NCI-H1436 treated with DMSO at 0.1 percent for 48 hours (cell line): ENCODE measurements around the gene ASAP3.

ENCODE experiments used
- DNase-seq: peaks from one replicate; lab custom pipeline; 2025; lab: John Stamatoyannopoulos, UW

The ASAP3 gene

DNA sequence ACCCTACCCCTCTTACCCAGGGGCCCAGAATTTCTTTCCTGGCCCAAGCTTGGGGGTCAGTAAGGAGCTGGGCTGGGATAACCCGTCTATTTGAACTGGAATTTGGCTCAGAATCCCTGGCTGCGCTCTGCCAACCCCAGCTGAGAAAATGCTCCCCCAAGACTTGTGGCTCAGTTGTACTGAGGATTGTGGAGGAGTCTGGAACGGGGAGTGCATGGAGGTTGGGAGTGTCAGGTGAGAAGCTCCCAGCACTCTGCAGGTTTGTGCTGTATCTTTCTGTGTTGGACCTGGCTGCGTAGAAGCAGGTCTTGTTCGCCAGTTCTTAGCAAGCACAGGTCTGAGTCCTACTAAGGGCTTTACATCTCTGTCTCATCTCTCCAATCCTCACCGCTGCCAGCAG, 61.0 kb downstream of the ASAP3 start:
- DNase-seq, result no peak

DNA sequence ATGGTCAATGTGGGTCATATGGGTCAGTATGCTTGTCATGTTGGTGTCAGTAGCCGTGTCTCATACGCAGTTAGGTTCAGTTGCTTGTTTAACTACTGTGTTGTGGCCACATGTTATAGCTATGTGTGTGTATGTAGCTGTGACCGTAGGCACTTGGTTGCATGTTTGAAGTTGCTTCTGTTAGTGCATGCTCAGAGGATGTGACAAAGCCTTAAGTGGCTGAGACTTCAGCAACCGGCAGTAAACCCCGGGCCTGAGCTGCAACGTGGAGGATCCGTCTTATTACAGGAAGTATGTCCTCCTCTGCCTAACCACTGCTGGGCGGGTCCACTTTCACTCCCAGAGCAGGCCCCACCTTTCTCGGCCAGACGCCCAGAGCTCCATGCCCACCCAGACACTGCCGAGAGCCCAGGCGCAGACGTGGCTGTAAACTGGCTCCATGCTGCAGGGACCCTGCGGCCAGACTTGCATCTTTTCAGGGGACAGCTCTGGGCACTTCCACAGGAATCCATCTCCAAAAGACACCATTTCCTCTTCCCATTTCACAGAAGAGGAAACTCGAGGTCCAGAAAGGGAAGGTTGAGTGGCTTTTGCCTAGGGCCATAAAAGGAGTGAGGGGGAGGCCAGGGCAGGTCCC, 61.6 kb downstream of the ASAP3 start:
- no peak for DNase-seq

DNA sequence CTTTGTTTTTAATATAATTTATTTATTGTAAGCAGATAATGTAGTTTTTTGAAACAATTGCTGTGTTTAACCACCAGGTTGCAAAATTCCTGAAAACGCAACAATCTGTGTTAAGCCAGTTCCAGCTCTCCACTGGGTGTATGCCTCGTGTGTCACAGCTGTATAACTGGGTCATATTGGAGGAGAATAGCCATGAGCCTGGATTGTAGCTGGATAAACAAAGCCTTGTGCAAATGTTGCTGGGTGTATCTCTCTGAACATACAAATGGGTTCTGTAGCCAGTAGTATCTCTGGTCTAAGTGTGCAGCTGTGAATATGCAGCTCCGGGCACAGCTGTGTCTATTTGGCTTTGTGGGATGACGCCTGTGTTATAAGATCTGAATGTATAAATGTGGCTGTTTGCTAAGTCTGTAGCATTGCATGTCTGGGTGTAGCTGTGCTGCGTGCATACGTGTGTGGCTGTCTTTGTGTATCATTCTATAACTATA, 62.2 kb downstream of the ASAP3 start:
- DNase-seq, result no peak

DNA sequence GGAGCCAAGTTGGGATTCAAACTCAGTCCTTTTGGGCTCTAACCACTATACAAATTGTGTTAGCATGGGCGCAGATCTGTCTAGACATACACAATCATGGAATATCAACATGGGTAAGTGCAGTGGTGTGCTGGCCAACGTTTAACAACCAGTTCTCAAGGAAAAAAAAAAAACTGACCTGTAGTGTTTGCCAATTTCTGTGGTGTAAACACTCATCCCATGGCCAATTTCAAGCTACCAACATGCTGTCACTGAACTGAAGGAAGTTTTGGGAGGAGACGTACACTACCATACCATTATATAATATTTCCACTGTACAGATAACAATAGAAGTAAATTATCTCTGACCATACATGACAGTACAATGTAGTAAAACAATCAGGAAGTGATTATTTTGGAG, 62.6 kb downstream of the ASAP3 start:
- DNase-seq, result no peak

DNA sequence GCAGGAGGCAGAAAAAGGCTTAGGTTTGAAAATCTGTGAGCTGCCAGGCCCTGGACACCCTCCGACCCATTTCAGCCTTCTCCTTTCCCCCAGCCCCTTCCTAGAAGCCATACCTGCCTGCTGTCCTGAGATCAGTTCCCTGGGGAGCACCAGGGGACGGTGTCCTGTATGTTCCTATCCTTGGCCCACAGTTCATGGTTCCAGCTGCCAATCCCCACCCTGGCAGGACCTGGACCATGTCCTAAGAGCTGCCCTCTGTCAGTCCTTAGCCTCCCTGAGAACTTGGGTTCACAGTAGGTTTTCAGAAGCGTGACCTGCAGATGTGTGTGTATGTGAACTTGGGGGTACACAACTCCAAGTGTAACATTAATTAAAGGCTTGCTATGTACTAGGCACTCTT, 63.2 kb downstream of the ASAP3 start:
- DNase-seq, result no peak

DNA sequence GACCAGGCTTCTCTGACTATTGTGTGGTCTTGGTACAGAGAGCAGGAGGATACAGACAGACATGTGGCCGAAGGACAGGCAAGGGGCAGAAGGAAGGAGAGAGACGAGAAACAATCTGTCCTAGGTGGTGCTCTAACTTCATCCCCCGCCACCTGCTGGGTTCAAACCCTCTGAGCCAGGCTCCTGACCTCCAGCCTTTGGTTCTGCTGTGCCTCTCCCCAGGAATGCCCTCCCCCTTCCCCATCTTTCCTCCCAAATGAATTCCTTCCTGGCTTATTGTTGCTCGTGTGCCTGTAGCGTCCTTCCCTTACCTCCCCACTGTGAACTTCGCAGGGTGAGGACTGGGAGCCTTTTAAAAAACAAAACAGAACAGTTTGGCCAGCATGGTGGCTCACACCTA, 64.8 kb downstream of the ASAP3 start:
- DNase-seq, result no peak

DNA sequence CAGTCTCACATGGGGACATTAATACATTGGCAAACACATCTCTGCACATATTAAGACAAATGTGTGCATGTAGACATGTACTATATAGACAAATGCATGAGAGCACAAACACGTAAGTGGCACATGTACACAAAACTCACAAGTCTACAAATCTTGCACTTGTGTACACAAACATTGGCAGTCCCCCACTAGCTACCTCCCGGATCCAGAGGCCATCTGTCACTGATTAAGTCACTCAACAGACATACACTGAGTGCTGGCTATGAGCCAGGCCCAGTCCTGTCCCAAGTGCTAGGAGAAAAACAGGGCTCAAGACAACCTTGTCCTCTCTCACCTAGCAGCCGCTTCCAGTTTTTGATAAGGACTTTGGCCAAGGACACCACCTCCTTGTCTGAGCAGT, 66.4 kb downstream of the ASAP3 start:
- no peak for DNase-seq

DNA sequence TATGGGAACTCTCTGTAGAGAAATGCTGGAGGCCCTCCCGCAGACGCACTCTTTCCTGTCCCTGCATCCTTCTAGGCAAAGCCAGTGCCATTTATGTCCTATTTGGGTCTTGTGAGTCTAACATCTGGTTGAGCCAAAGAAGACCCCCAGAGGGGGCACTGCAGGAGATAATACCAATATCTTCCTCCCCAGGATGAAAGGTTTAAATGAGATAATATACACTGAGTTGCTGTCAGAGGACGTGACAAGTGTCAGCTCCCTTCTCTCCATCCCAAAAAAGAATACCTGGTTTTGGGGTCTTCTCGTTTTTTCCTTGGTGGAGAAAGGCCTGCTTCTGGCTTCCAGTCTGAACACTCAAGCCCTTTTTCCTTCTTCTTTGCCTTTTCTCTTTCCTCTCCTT, 67.0 kb downstream of the ASAP3 start:
- DNase-seq, result no peak

DNA sequence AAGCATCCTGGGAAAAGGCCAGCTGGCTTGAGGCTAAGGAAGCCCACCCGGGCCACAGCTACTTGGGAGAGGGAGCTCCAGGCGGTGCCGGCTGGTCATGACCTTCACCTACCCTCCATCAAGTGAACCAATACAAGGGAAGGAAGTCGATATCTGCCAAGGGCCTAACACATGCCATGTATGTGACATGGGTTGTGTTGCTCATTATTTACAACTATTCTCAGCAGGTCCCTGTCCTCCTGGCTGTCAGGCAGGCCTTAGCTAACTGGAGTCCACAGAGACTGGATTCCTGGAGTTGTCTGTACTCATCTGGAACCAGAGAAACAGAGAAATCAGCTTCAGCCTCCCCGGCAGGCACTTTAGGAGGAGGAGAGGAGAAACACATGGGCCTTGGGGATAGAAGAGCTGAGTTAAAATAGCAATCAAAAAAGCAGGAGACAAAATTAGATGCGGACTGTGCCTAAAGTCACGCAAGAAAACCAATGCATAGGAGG, 75.1 kb downstream of the ASAP3 start:
- no peak for DNase-seq

DNA sequence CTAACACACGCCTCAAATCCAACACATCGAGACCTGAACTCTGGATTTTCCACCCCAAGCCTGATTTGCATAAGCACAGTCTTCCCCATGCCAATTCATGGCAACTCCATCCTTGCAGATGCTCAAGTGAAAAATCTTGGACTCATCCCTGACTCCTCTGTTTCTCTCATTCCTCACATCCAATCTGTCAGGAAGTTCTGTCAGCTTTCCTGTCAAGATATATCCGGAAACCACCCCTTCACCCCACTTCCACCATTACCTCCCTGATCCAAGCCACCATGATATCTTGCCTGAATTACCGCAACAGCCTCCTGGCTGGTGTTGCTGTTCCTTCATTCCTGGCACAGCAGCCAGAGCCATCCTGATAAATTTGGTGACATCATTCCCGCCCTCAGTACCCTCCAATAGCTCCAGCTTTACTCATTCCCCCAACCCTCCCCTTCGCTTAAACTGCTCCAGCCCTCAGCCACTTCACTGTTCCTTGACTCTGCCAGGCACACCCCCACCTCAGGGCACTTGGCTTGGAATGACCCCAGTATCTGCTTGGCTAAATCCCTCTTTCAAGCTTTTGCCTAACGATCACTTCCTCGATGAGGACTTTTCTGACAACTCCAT, 76.9 kb downstream of the ASAP3 start:
- DNase-seq, result no peak

DNA sequence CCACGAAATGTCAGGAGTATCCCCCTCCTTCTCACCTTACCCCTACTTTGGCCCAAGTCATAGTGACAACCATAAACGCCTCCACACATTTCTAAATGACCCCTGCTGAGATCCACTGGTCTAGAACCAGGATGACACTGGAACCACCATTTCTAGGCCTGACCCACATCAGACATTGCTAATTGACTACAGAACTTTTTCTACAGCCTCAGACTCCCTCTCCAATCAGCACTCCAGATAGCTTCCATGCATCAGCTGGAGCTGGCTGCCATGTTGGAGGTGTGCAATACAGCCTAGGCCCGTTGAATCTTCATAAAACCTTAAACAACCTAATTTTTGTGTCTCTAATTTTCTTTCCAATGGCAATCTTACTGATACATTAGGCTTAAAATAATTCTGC, 78.0 kb downstream of the ASAP3 start:
- no peak for DNase-seq

DNA sequence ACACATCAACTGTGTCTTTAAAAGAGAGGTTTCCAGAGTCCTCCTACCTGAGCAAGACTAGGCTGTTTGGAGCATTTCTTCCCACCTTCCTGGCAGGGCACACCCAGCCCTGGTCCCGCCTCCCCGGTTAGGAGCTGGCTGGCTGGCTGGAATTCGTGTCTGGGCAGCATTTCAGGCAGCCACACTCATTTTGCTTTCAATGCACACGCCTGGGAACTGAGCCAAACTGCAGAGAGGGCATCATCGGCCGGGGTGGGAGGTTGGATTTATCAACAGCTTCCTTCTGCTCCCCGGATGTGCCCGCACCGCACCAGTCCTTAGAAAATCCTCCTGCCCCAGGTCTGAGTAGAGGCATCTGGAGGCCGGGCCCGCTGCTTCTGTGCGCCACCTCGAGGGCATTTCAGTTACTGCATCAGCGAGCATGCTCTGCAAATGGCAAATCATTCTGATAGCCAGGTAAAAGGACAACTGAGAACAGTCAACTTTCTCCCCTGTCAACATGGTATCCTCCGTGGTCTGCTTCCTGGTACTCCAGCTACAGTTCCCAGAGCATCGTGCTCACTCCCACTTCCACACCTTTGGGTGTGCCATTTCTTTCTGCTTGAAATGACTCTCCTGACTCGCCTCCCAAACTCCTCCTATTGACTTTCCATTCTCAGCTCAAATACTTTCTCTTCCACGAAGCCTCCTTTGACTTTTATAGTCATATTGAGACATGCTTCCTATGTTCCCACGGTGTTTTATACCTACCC, 80.1 kb downstream of the ASAP3 start:
- peak; percentile 85 for DNase-seq

DNA sequence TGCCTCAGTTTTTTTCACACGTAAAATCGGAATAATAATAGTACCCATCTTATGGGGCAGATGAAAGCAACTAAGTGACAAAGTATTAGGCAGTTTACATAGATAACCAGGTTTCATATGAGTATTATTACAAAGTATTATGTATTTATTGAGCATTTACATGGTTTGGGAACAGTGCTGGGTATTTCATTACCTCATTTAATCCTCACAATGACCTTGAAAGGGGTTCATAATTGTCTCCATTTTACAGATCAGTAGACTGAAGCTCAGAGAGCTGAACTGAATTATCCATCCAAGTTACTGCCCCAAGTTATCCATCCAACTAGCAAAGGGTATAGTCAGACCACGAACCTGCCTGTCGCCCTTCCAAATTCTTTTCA, 80.6 kb downstream of the ASAP3 start:
- no peak for DNase-seq

DNA sequence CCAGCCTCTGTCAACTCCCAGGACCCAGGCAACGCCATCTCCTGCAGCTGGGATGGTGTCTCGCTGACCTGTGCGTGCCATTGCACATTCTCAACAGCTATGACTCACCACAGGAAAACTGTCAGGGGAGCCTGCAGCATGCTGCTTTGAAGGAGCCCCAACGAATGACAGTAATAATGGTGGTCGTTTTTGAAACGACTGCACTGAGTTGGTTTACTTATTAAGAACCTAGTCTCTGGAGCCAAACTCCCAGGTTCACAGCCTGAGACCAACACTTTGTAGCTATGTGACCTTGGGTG, 81.0 kb downstream of the ASAP3 start:
- no peak for DNase-seq

DNA sequence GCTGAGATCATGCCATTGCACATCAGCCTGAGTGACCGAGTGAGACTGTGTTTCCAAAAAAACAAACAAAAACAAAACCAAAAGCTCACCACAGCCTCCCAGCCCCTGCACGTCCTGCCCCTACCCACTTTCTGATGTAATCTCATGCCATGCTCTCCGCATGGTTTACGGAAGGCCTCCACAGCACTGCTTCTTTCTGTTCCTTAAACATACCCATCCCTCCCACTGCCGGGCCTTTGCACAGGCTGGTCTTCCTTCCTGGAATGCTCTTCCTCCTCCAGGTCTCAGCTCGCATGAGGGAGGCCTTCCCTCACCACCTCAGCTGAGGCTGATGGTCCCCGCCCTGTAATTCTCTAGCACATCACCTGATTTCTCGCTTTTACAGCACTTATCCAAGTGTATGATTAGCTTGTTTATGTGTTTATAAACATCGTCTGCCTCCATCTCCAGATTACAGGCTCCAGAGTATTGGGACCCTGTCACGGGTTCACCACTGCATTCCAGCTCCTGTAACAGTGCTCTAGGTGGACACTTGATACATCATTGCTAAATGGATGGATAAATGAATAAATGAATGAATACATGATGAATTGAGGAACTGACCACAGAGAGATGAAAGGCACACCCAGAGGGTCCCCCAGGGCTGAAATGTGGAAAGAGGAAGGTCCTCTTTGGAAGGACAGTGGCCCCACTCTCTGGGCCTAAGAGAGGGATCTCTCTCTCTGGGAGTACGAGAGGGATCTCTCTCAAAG, 81.5 kb downstream of the ASAP3 start:
- no peak for DNase-seq

DNA sequence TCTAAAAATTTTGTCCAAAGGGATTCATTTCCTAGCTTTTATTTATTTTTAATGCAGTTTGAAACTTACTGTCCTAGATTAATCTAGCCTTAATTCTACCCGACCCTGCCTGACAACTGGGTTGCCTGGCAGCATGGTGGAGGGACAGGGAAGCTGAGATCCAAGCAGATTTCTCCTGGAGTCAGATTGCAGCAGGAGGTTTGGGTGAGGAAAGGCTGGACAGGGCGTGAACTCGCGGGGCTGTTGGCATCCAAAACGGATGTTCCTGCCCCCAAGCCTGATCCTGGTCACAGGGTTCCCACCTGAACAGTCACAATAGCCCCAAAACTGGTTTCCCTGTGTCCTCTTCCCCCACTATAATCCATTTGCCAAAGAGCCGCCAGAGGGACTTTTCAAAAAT, 82.7 kb downstream of the ASAP3 start:
- DNase-seq, result no peak

DNA sequence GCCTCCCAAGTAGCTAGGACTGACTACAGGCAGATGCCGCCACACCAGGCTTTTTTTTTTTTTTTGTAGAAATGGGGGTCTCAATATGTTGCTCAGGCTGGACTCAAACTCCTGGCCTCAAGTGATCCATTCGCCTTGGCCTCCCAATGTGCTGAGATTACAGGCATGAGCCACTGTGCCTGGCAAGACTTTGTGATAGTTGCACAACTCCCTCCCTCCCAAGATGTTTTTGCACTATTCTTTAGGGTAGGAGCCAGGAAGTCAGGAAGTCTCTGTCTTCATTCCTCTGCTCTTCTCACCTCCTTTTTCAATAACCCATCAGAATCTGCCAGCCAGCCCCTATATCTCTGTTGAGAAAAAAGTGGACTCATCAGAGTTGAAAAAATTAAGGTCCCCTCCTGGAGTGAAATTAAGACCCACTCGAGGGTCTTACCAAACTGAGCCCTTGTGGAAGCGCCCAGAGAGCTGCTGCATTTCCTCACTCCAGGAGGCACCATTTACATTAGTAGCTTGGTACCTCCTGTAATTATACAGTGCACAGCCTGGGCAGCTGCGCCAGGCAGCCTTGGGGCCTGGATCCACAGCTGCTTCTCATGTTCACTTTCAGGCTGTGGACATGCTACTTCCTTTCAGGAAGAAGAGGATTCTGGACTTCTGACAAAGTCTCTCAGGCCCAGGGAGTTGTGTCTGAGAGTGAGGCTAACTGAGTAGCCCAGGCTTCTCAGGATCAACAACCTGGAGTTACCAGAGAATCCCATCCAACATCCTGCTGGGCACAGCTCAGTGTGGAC, 83.5 kb downstream of the ASAP3 start:
- no peak for DNase-seq

DNA sequence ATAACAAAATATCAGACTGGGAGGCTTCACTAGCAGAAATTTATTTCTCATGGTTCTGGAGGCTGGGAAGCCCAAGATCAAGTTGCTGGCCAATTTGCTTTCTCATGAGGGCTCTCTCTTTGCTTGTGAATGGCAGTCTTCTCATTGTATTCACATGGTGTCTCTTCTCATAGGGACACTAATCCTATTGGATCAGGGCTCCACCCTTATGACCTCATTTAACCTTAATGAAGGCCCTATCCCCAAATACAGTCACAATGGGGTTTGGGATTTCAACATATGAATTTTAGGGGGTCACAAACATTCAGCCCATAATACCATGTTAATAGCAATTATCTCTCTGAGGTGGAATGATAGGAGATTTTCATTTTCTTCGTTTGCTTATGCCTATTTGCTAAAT, 84.8 kb downstream of the ASAP3 start:
- no peak for DNase-seq

DNA sequence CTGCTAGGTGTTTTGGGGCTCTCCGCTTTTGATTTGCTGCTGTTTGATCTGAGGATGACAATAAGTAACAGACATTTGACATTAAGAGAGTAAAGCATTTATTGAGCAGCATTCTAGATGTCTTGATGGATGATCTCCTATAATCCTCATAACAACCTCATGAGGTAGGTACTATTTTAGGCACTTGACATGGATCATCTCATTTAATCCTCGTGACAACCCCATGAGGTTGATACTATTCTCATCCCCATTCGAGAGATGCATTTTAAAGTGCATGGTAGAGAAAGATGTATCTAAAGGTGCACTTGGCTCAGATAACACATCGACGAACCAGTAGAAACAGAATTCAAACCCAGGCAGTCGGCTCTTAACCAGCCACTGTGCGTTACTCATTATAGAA, 86.1 kb downstream of the ASAP3 start:
- no peak for DNase-seq

DNA sequence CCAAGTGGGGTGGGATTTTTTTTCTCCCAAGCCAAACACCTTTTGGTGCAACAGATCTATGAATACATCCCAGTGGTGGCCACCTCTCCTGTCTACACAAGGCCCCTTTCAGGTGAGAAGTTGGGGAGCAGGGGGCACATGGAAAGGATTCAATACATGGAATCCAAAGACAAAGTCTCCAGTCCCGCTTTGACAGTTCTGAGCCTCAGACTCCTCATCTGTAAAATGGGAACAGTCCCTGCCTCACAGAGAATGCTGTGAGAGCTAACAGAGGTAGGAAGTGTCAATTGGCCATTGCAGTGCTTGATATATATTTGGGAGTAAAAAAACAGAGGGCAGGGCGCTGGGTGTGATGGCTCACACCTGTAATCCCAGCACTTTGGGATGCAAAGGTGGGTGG, 87.6 kb downstream of the ASAP3 start:
- no peak for DNase-seq

DNA sequence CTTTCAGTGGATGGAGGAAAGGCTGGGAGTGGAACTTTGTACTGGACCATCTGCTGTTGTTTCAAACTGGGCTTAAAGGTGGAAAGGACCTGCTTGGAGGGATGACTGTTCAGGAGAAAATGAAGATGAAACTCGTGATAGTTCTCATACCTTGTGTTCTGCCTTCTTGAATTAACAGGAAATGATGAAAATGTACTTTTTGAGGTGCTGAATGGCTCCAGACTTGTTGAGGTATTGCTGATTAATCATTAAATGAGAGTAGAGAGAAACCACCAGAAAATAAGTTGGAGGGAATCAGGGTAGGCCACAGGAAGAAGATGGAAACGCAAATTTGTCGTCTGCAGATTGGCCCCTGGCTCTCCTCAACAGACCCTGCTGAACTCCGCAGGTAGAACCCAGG, 88.1 kb downstream of the ASAP3 start:
- DNase-seq, result no peak

DNA sequence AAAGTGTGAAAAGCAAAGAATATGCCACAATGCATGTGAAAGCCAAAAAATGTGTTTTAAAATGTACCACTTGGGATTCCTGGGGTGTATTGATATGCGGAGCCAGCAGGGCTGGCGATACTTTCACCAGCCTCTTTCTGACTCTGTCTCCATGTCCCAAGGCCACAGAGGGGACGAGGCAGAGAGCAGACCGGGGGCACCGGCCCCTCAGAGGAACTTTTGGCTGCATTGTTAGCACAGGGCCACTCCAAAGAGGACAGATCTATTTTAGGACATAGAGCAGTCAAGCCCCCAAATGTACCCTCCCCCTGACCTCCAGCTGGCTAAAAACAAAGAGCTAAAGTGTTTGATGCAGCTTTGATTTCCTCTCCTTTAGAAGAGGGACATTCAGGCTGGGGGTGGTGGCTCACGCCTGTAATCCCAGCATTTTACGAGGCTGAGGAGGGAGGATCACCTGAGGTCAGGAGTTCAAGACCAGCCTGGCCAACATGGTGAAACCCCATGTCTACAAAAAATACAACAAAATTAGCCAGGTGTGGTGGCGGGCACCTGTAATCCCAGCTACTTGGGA, 88.7 kb downstream of the ASAP3 start:
- DNase-seq, result no peak
